ENCODE data around the gene VPS54.

VPS54 gene

DNA sequence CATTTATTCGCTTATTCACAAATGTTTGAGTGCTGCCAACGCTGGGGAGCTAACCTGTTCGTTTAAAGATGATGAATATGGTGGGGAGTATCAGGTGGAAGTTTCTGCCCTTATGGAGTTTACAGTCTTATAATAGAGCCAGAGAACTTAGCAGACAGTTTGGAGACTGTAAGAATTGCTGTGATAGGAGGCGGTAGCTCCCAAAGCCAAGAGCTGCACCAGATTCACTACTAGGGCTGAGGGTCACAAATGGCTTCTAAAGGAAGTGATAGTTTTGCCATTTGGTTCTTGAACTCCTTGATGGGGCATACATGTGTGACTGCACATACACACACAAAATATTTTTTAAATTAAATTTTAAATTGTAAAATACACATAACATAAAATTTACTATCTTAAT lies 148.5 kb downstream of the VPS54 start:
- H3K9ac ChIP-seq (ENCODE audit: low read length): no peak overlapping the region
- 0 out of 2 replicates have a peak, but pooled peaks cover 5% of the 10 kb centered on the region for H3F3A ChIP-seq (ENCODE audit: insufficient read depth)
- H2AFZ ChIP-seq (ENCODE audit: low read depth, low read length, severe bottlenecking): no peak overlapping the region
- H3K4me2 ChIP-seq (ENCODE audit: low read depth, low read length, poor library complexity, severe bottlenecking): no peak overlapping the region
- H3K4me3 ChIP-seq (ENCODE audit: insufficient read depth, low read length, poor library complexity, severe bottlenecking): no peak overlapping the region
- H3K79me2 ChIP-seq (ENCODE audit: insufficient read depth, low read length): 0 out of 2 replicates have a peak, but pooled peaks cover 7% of the 10 kb centered on the region
- no peaks in the 10 kb centered on the region for H4K20me1 ChIP-seq (ENCODE audit: low read depth, low read length)
- TF ChIP-seq, protein P1, sequence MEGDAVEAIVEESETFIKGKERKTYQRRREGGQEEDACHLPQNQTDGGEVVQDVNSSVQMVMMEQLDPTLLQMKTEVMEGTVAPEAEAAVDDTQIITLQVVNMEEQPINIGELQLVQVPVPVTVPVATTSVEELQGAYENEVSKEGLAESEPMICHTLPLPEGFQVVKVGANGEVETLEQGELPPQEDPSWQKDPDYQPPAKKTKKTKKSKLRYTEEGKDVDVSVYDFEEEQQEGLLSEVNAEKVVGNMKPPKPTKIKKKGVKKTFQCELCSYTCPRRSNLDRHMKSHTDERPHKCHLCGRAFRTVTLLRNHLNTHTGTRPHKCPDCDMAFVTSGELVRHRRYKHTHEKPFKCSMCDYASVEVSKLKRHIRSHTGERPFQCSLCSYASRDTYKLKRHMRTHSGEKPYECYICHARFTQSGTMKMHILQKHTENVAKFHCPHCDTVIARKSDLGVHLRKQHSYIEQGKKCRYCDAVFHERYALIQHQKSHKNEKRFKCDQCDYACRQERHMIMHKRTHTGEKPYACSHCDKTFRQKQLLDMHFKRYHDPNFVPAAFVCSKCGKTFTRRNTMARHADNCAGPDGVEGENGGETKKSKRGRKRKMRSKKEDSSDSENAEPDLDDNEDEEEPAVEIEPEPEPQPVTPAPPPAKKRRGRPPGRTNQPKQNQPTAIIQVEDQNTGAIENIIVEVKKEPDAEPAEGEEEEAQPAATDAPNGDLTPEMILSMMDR (IDR thresholded peaks at IDR 0.05; ENCODE audit: insufficient read depth, low read length, poor library complexity, severe bottlenecking): no peak
- no peak for TF ChIP-seq EZH2phosphoT487 (conservative IDR thresholded peaks at IDR 0.05; ENCODE audit: low read length)
- H3K9me2 ChIP-seq (replicated peaks; ENCODE audit: insufficient read depth, low read length): no peaks in the 10 kb centered on the region
- peaks cover 15% of the 10 kb centered on the region for H3K36me3 ChIP-seq (ENCODE audit: low read length)
- no peak overlapping the region for H3K27ac ChIP-seq (ENCODE audit: low read depth, low read length)
- H3K9me3 ChIP-seq (ENCODE audit: insufficient read depth, low read length): no peaks in the 10 kb centered on the region
- no peaks in the 10 kb centered on the region for H3K27me3 ChIP-seq (ENCODE audit: low read length)

DNA sequence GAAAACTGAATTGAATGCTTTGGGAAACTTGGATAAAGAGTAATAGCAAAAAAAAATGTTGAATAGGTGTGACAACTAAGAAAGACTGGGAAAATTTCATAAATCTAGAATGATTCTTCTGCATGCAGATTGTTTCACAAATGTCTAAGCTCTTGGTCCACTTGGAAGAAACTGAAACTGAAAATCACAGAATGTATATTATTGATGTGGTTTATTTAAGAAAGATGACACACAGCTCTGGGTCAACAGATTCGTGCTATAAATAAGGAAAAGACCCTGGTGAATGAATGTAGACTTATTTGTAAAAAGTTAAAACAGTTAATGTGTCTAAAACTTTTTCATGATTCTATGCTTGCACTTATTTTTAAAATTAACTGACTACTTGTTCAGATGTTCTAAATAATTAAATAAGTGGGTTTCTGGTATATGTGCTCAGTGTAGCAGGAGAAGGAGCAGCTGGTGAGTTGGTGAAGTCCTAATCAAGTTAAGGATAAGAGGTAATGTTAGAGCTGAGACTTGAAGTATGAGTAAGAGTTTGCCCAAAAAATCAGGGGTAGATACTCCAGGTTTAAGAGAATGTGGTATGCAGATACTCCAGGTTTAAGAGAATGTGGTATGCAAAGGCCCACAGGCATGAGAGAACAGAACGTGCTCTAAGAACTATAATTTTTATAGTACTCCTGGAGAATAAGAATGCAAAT lies 153.1 kb downstream of the VPS54 start:
- H3K27ac ChIP-seq (ENCODE audit: low read depth, low read length): no peak overlapping the region
- H3K27me3 ChIP-seq (ENCODE audit: low read length): no peaks in the 10 kb centered on the region
- H3F3A ChIP-seq (ENCODE audit: insufficient read depth): 0 out of 2 replicates have a peak, but pooled peaks cover 5% of the 10 kb centered on the region
- H2AFZ ChIP-seq (ENCODE audit: low read depth, low read length, severe bottlenecking): no peak overlapping the region
- no peaks in the 10 kb centered on the region for H3K9me3 ChIP-seq (ENCODE audit: insufficient read depth, low read length)
- 0 out of 2 replicates have a peak, but pooled peaks cover 4% of the 10 kb centered on the region for H3K79me2 ChIP-seq (ENCODE audit: insufficient read depth, low read length)
- H4K20me1 ChIP-seq (ENCODE audit: low read depth, low read length): no peaks in the 10 kb centered on the region
- no peak overlapping the region for H3K9ac ChIP-seq (ENCODE audit: low read length)
- H3K4me3 ChIP-seq (ENCODE audit: insufficient read depth, low read length, poor library complexity, severe bottlenecking): no peak overlapping the region
- H3K4me2 ChIP-seq (ENCODE audit: low read depth, low read length, poor library complexity, severe bottlenecking): no peak overlapping the region
- no peak for TF ChIP-seq EZH2phosphoT487 (conservative IDR thresholded peaks at IDR 0.05; ENCODE audit: low read length)
- TF ChIP-seq, protein P1 (IDR thresholded peaks at IDR 0.05; ENCODE audit: insufficient read depth, low read length, poor library complexity, severe bottlenecking): no peak
- no peaks in the 10 kb centered on the region for H3K9me2 ChIP-seq (replicated peaks; ENCODE audit: insufficient read depth, low read length)
- peaks cover 22% of the 10 kb centered on the region; the same call in 1 of the 2 replicates for H3K36me3 ChIP-seq (ENCODE audit: low read length)

DNA sequence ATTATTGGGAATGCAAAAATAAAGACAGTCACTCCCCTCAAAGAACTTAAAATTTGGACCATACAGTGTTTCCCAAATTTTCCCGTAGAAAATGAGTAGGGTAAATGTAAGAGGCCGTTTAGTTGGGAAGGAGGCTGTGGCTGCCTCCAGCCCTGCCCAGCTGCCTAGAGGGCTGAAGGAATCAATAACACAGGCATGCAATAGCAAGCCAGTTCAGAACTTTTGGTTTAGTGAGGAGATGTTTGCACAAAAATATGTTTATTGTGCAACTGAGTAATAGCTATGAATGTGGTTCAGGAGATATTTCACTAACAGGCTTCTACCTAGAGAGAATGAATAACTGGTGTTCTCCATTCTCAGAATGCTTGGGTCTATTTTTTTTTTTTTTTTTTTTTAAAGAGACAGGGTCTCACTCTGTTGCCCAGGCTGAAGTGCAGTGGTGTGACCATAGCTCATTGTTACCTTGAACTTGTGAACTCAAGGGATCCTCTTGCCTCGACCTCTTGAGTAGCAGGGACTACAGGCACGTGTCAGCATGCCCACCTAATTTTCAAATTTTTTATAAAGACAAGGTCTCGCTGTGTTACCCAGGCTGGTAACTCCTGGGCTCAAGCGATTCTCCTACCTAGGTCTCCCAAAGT lies 153.9 kb downstream of the VPS54 start:
- H3K9me3 ChIP-seq (ENCODE audit: insufficient read depth, low read length): no peaks in the 10 kb centered on the region
- TF ChIP-seq, protein P1 (IDR thresholded peaks at IDR 0.05; ENCODE audit: insufficient read depth, low read length, poor library complexity, severe bottlenecking): no peak
- no peak for TF ChIP-seq EZH2phosphoT487 (conservative IDR thresholded peaks at IDR 0.05; ENCODE audit: low read length)
- H3F3A ChIP-seq (ENCODE audit: insufficient read depth): peaks cover 11% of the 10 kb centered on the region; the same call in 1 of the 2 replicates
- 0 out of 2 replicates have a peak, but pooled peaks cover 4% of the 10 kb centered on the region for H3K79me2 ChIP-seq (ENCODE audit: insufficient read depth, low read length)
- H3K4me2 ChIP-seq (ENCODE audit: low read depth, low read length, poor library complexity, severe bottlenecking): no peak overlapping the region
- peaks cover 22% of the 10 kb centered on the region; the same call in 1 of the 2 replicates for H3K36me3 ChIP-seq (ENCODE audit: low read length)
- no peaks in the 10 kb centered on the region for H3K9me2 ChIP-seq (replicated peaks; ENCODE audit: insufficient read depth, low read length)
- H3K4me3 ChIP-seq (ENCODE audit: insufficient read depth, low read length, poor library complexity, severe bottlenecking): no peak overlapping the region
- no peak overlapping the region for H3K9ac ChIP-seq (ENCODE audit: low read length)
- no peak overlapping the region for H2AFZ ChIP-seq (ENCODE audit: low read depth, low read length, severe bottlenecking)
- no peaks in the 10 kb centered on the region for H3K27me3 ChIP-seq (ENCODE audit: low read length)
- no peaks in the 10 kb centered on the region for H4K20me1 ChIP-seq (ENCODE audit: low read depth, low read length)
- no peak overlapping the region for H3K27ac ChIP-seq (ENCODE audit: low read depth, low read length)

Measured in SU-DHL-6 (cell line).